Cerebellar nuclear complex (tissue), 1 donor: ENCODE measurements around the gene HOXA6.

ENCODE experiments used
- DNase-seq, 2 experiments: peaks; one replicate each; lab custom pipeline; 2025; lab: John Stamatoyannopoulos, UW

HOXA6 gene

GRCh38 chr7:27108390-27109127, 39.0 kb downstream of the HOXA6 start:
- no peak for DNase-seq

GRCh38 chr7:27107391-27108381, 39.9 kb downstream of the HOXA6 start:
- no peak for DNase-seq

GRCh38 chr7:27106901-27107240, 40.7 kb downstream of the HOXA6 start:
- DNase-seq = no peak

GRCh38 chr7:27106181-27106900, 41.2 kb downstream of the HOXA6 start:
- DNase-seq = no peak

GRCh38 chr7:27105301-27106031, 42.1 kb downstream of the HOXA6 start:
- no peak for DNase-seq

GRCh38 chr7:27104341-27105058, 43.1 kb downstream of the HOXA6 start:
- no peak for DNase-seq

- no peak for DNase-seq
Measured at GRCh38 chr7:27103489-27104226, 43.9 kb downstream of the HOXA6 start.

- DNase-seq = no peak
Measured at GRCh38 chr7:27102581-27103442, 44.8 kb downstream of the HOXA6 start, which contains the start of gene HOXA2. Gene HOXA2, minus strand, starts transcription at chr7:27102683. Its CDS starts 183 bp downstream, at chr7:27102500.

GRCh38 chr7:27101957-27102580, 45.5 kb downstream of the HOXA6 start:
- no peak for DNase-seq

GRCh38 chr7:27101171-27101956, 46.2 kb downstream of the HOXA6 start:
- no peak for DNase-seq

GRCh38 chr7:27100694-27101170, 46.8 kb downstream of the HOXA6 start:
- no peak for DNase-seq

- DNase-seq = no peak
Measured at GRCh38 chr7:27099453-27100370, 47.9 kb downstream of the HOXA6 start.

GRCh38 chr7:27098578-27099451, 48.8 kb downstream of the HOXA6 start:
- no peak for DNase-seq

- DNase-seq = no peak
Measured at GRCh38 chr7:27097686-27098577, 49.6 kb downstream of the HOXA6 start.
